NCI-H510A (cell line): ENCODE results near the gene FBXO33.

Experiments used
- DNase-seq: peaks from one replicate; lab custom pipeline; 2025; lab: John Stamatoyannopoulos, UW

FBXO33 gene

GRCh38 chr14:39432179-39432618 lies at the start of gene FBXO33:
TSS of gene FBXO33 (minus strand) at chr14:39432433. CDS start at chr14:39432162, 271 bp downstream.
- peak; percentile 83 for DNase-seq

DNA sequence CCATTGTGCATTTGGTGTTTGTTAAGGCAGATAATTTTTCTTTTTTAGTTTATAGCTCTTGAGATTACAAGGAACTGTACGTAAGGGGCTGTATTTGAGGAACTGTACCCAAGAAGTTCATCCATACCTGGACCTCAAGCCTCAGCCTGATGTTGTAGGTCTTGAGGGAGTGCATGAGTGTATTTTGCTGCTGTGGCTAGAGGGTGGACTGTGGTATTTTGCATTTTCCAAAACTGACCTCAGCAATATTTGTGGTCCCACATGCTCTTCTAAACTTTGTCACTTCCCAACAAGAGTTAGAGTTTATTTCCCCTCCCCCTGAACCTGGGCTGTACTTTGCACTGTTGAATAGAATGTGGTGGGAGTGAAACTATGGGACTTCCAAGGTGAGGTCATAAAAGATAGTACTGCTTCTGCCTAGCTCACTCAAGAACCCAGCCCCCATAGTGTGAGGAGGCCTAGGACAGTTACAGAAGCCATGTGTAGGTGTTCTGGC lies 42.2 kb upstream of the FBXO33 start:
- no peak for DNase-seq

DNA sequence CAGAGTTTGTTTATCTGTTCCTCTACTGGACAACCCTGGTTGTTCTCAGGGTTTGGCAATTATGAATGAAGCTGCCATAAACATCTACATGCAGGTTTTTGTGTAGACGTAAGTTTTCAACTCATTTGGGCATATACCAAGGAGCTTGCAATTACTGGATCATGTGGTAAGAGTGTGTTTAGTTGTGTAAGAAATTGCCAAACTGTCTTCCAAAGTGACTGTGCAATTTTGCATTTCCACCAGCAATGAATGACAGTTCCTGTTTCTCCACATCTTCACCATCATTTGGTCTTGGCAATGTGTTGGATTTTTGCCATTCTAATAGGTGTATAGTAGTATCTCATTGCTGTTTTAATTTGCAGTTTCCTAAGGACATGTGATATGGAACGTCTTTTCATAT lies 39.8 kb upstream of the FBXO33 start:
- no peak for DNase-seq

DNA sequence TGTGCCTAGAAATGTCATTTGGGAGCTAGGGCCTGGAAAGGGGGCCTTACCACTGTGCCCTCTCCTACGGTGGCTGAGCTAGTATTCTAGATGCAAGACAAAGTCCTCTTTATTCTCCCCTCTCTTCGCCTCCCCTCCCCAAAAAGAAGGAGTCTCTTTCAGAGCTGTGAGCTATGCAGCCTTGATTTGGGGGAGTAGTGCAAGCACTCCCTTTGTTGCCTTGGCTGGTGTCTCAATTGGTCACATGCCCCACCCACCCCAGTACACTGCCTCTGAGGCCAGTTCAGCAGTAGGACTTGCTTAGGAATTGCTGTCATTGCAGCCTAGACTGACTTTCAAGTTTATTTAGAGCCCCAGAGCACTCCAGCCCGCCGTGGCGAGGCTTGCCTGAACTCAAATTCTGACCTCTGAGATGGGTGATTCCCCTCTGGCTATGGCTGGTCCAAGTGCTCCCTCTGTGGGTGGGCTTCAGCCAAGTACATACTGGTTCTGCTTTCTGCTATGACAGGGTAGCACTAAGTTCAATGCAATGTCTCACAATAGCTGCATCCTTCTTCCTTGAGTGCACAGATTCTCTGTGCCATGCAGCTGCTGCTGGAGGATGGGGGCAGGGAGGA lies 37.0 kb upstream of the FBXO33 start:
- no peak for DNase-seq

DNA sequence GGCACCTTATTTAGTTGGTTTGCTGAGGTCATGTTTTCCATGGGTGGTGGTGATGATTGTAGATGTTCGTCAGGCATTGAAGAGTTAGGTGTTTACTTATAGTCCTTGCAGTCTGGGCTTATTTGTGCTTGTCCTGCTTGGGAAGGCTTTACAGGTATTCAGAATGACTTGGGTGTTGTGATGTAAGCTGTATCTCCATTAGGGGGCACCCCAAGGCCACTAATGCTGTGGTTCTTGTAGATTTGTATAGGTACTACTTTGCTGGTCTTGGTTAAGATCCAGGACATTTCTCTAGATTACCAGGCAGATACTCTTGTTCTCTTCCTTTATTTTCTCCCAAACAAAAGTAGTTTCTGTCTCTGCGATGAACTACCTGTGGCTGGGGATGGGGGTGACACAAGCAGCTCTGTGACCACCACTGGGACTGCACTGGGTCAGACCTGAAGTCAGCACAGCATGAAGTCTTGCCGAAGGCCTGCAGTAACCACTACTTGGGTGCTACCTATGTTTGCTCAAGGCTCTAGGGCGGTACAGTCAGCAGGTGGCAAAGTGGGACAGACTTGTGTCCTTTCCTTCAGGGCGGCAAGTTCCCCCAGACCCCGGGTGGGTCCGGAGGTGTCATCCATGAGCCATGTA lies 35.8 kb upstream of the FBXO33 start:
- DNase-seq: no peak

GRCh38 chr14:39459795-39460478 lies 27.7 kb upstream of the FBXO33 start:
- DNase-seq: no peak

DNA sequence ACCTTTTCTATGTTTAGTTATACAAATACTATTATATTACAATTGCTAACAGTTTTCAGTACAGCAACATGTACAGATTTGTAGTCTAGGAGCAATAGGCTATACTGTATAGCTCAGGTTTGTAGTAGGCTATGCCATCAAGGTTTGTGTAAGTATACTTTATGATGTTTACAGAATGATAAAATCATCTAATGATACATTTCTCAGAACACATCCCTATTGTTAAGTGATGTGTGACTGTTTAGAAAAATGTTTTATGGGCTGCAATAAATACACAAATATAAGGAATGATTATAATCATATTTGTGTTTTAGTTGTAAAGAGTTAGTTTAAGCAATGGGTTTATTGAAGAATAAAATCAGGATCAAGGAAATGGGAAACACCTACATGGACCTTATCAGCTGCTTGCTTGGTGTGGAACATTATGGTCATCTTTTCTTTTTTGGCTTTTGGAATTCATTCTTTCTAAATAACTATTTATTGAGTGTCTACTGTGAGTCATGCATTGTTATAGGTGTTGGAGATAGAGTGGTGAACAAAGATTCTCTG lies 24.5 kb upstream of the FBXO33 start:
- DNase-seq: no peak

DNA sequence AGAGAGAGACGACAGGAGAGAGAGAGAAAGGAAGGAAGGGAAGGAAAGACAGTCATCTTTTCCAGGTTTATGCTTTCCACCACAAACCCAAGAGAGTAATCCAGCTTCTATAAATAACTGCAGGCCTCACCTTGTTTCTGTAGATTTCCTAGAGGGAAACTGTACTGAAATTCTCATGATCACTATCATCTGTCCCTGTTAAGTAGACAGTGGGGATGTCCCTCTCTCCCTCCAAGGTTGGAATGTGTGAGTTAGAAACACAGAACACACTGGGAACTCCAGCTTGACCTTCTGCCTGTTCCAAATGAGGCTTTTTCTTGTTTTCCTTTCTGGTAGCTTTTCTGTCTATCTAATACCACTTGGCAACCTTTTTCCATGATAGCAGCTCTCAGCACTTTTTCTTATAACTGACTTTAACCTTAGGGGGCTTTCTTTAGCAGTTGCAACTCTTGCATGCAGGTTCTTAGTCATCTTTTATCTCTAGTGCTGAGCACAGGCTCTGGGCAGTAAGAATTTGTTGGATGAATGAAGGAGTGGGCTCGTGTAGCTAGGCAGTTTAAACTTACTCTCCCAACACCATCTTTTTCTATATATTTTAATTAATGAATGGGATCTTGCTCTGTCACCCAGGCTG lies 22.8 kb upstream of the FBXO33 start:
- no peak for DNase-seq

DNA sequence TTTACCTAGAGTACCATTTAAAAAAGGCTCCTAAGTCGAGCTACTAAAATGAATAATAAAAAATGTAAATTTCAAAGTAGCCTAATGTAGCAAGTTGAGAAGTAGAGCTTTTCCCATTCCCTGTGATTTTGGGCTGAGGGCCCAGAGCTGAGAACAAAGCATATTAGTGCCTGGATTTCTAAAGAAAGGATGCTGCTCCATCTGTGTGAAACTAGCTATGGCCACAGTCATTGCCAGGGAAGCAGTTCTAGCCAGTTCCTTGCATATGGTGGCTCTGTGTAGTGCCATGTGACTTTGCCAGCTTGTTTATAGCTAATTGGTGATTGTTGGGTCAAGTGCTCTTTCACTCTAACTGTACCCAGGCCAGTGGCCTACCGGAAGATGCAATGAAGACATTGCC lies 20.4 kb upstream of the FBXO33 start:
- no peak for DNase-seq

- no peak for DNase-seq
Measured at GRCh38 chr14:39451811-39452210, 19.6 kb upstream of the FBXO33 start.

DNA sequence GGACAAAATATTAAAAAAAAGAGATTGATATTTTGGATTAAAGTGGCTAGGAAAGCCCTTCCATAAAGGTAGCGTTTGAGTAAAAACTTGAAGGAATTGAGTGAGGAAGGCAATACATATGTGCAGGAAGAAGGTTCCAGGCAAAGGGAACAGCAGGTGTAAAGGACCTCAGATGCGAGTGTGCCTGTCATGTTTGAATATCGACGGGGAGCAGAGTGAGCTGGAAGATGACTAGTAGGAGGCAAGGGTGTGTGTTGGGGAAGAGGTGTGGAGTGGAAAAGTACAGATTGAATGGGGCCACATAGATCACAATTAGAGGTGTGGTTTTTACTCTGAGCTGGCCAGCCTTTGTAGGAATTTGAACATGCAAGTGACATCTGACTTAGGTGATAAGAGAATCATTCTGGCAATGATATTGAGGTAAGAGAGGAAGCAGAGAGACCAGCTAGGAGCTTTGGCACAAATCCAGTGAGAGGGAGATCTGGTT lies 15.0 kb upstream of the FBXO33 start:
- no peak for DNase-seq

- DNase-seq: no peak
Measured at GRCh38 chr14:39446131-39446744, 14.0 kb upstream of the FBXO33 start.

DNA sequence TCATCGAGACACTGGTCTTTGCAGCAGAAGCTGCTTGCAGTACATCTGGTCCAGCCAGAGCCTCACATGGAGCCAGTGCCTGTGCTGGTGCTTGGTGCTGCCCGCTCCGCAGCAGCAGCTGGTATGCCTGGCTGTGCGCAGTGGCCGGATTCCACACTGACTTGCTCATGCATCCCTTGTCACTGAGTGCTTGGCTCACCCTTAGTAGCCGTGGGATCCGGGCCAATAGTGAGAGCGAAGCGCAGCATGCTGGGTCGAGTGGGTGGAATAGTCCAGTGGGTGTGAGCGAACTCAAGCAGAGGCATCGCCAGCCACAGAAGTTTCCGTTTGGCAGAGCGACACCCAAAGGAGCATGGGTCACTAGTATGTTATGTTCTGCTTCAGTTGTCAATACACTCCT lies 10.1 kb upstream of the FBXO33 start:
- DNase-seq: no peak

DNA sequence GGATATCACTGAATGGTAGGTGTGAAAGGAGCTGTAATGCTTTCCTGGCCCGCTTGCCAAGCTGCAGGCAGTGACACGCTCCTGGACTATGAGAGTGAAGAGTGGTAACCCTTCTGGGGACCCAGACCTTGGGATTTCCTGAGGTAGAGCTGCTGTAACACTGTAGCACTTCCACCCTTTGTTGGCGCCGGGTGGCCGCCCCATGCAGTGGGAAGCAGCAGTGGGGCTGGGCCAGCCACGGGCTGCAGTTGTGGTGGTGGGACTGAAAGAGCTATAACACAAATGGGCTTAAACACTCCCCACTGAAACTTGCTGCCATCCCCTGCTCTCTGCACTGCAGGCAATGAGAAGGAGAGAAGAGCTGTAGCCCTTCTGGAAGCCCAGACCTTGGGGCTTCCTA lies 9.6 kb upstream of the FBXO33 start:
- DNase-seq: no peak

DNA sequence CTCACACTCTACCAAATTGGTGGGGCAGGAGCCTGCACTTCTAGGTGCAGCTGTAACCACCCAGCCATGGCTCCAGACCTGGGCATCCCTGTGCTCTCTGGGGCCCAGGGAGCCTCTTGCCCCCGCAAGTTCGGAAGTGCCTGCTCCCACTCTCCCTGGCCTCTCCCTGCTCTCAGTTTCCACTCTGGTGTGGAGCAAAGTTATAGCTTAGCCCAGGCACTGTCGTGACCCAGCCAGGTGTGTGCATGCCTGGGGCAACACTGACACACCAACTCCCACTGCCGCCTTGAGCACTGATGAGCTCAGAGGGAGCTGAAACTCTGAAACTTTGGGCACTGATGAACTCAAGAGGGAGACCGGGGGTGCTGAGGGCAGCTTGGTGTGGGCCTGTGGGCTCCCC lies 8.7 kb upstream of the FBXO33 start:
- DNase-seq: no peak

- DNase-seq: no peak
Measured at GRCh38 chr14:39435241-39435640, 3.0 kb upstream of the FBXO33 start.

DNA sequence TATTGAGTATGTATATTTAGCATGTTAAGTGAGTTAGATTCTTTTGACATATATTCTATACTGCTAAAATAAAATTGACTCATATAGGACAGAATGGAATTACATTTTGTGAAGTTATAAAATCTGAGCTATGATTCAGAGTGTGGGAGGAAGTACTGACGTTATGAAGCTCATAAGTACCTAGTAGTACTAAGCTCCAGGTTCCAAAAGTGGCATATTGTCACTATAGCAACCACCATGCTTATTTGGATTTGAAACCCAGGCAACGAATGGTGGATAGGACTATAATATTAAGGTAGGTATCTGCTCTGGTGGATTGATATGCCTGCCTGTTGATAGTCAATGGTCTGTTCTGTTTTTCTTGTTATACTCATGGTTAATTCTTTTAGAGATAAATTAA lies 2.2 kb upstream of the FBXO33 start:
- DNase-seq: no peak

DNA sequence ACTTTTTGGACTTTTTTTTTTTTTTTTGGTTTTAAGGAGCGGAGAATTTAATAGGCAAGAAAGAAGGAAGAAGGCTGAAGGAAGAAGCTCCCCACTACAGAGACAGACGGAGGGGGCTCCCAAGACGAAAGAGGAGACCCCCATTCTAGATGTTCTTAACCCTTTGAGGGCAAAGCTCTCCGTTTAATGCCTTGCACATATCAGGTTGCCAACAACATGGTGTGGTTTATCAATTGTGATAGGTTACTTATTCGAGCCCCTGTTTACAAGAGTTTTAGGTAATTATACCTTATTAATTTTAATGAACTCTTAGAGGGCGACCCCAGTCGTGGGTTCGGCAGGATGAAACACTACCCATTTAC lies 1.2 kb upstream of the FBXO33 start:
- DNase-seq: no peak

- DNase-seq: peak; percentile 77
Measured at GRCh38 chr14:39432619-39433451, 602 bp upstream of the FBXO33 start.

GRCh38 chr14:39431416-39432178 lies 636 bp downstream of the FBXO33 start:
- no peak for DNase-seq
